HTERT RPE-1 (cell line): ENCODE results near the gene TCEAL8.

ENCODE experiments used
- in situ Hi-C: fragments of 300-500 bp; cut with MboI; formaldehyde crosslinking; loops from 4 replicates; pipeline ENCODE4 v1.14.3; 2020; ENCODE audit warnings: low sequenced_read_pairs

The TCEAL8 gene

DNA sequence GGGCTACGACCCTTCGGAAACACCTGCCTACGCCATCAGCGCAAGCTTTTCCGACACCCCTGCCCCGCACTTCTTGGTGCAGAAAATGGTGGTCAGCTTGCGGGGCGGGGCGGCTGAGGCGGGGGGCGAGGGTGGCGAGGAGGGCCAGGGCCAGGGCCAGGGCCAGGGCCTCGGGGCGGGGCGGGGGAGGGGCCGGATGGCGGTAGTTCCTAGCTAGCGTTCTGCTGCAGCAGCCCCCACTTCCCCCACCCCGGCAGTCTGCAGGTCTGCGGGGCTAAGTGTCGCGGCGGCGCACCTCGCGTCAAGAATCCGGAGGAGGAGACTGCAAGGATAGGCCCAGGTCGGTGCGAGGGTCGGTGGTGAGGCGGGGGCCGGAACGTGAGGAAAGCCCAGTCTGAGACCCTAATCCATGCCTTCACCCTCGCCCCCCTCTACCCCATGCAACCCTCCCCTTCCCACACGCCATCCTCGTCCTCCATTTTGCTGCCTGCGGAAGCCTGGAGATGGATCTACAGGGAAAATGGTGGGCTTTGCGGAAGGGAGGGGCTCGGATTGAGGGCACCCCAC is 39.4 kb downstream of the TCEAL8 start:
- in situ Hi-C loops, result no loop called here

DNA sequence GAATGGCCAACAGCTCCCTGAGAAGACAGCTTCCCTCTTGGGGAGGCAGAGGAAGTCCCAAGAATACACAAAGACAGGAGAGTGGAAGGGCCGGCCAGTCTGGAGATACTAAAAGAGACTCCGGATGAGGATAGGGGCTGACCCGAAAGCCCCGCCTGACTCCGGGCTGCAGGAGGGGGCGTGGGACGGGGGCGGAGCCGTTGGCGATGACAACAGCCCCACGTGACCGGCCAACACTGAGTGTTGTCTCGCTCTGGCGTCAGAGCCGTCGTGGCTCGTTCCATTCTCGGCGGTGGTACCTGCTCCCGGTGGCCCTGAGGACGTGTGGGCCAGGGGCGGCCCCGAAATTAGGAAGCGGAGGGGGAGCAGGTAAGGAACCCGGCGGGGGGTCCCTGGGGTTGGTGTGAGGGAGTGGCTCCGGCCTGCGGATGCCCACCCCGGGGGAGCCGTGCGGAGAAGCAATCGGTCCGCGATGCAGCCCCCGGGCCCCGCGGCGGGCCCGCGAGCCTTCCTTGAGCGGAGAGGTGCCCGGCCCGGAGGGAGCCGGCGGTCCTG is 40.0 kb downstream of the TCEAL8 start, which contains the start of gene BEX4:
TSS of gene BEX4 (plus strand) at position 239 of the 555 bp plus-strand sequence. CDS start 1,046 bp downstream, outside the sequence.
- in situ Hi-C loops, result no loop called here

DNA sequence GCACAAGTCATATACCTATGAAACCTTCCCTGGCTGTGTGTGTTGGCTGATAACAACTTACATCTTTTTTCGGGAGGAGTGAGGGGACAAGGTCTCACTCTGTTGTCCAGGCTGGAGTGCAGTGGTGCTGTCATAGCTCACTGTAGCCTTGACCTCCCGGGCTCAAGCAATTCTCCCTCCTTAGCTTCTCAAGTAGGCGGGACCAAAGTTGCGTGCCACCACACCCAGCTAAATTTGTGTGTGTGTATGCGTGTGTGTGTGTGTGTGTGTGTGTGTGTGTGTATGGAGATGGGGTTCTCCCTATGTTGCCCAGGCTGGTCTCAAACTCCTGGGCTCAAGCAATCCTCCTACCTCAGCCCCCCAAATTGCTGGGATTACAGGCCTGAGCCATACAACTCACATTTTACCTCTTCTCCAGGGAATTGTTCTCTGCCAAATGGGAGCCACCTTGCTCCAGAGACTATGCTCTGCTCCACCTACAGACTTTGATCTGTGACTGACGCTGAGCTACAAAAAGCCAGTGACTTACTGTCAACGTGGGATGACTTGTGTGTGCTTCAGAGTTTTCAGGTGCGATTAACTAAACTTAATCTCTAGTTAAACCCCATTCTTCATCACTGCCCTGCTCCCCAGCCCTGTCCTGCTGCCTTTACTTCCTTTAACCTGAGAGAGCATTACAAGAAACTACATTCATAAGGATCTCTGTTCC is 42.1 kb downstream of the TCEAL8 start:
- in situ Hi-C loops, result no loop called here

DNA sequence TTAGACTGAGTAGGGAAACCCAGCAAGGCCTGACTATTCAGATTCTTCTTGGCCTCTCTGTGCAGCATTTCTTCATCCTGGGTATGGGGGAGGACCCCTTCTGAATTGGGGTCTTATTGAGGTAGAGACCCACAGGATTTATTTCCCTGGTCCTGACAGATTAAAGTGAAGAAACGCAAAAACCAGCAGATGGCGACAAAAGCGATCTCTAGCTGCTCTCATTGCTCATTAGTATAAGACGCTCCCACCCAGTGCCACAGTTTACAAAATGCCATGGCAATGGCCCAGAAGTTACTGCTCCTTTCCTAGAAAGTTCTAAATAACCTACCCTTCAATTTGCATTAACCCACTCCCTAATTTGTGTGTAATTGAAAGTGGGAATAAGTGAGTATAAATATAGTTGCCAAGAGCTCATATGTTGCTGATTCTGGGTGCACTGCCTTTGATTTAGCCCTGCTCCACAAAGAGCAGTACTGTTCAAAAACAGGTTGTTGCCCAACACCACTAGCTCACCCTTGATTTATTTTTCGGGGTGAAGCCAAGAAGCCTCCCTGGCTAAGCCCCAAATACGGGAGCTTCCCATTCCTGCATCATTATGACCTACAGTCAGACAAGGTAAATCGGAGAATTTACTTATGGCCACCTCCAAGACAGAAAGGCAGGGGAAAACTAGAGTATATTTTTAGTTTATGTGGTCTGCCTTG is 43.8 kb downstream of the TCEAL8 start:
- in situ Hi-C loops, result no loop called here

DNA sequence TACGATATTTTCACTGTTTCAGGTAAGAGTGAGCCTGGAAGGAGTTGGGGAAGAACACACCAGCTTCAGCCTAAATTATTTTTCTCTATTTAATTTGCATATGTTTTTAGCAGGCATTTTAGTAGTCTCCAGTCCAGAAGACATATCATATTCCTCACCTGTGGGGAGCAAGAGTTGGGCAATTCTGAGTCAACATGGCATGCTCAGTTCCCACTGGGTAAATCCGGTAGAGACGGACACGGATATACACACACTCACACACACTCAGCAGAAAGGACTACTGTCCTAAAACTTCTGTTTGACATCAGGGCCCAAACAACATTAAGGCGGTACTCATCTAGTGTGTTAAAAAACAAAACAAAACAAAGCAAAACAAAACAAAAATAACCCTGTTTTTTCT is 44.9 kb downstream of the TCEAL8 start:
- in situ Hi-C loops, result no loop called here
